Left cardiac atrium (tissue), 4 donors: ENCODE measurements around the gene CTXND1. TPM values are rescaled to one million over a fixed set of nuclear protein-coding genes. Genes with fewer than 3 reads are reported as not detected.

Source experiments
- ATAC-seq, 2 donors: fragments of 200-7000 bp; cut with Tn5 transposase; one replicate each; pipeline ENCODE4 v1.9.1; 2020; ENCODE audit warnings: mild to moderate bottlenecking in 2 of 2, moderate library complexity in 2 of 2
- DNase-seq: peaks from one replicate; pipeline ENCODE4 v3.0.0-alpha.2; 2020
- intact Hi-C, 2 donors: fragments of 100-400 bp; cut with DNase I; formaldehyde crosslinking; loops; one replicate each; pipeline versions ENCODE4 v1.14.1 to v1.15.1; 2022 to 2023
- total RNA-seq, 2 donors: library from RNA; stranded (reverse); fragmentation: NEBNext Ultra II Directional; extraction: Animal tissue kit (Norgen Biotek cat#: 25700); gene quantifications; one replicate each; pipeline ENCODE4 v1.2.1, GENCODE V29; 2021
- donor health status: DM: no; HTN: yes; CAD: no.
- donor health status: DM: no; HTN: yes; CAD: no; lungs with severe emphysema.
- donor health status: DM: yes; HTN: yes; CAD: no.
- donor health status: Dilated cardiomyopathy.

CTXND1 gene
- total RNA-seq, 2 donors from 2014 or later, result 0.24 to 1.3 TPM

- DNase-seq (no peak), ATAC-seq (no peak)
- intact Hi-C loops, result no loop called here
Measured at GRCh38 chr15:80216141-80216540, 35.9 kb downstream of the CTXND1 start.

DNA sequence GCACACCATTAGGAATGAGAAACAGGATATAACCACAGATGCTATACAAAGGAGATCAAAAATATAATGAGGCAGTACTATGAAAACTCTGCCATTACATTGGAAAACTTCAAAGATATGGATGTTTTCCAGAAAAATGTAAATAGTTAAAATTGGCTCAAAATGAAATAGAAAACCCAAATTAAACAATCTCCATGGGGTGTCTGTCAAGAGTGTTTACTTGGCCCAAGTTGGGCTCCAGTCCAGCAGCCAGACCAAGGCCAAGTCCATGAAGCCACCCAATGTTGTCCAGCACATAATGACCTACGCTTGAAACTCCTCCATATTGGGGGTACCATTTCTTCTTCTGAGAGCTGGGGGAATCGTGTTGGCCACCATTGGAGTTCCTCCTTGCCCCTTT is 37.1 kb downstream of the CTXND1 start:
- intact Hi-C loops, result no loop called here
- ATAC-seq (no peak), DNase-seq (no peak)

GRCh38 chr15:80211976-80212375 is 40.0 kb downstream of the CTXND1 start:
- DNase-seq, result no peak
- ATAC-seq, result no peak
- intact Hi-C loops, result no loop called here

DNA sequence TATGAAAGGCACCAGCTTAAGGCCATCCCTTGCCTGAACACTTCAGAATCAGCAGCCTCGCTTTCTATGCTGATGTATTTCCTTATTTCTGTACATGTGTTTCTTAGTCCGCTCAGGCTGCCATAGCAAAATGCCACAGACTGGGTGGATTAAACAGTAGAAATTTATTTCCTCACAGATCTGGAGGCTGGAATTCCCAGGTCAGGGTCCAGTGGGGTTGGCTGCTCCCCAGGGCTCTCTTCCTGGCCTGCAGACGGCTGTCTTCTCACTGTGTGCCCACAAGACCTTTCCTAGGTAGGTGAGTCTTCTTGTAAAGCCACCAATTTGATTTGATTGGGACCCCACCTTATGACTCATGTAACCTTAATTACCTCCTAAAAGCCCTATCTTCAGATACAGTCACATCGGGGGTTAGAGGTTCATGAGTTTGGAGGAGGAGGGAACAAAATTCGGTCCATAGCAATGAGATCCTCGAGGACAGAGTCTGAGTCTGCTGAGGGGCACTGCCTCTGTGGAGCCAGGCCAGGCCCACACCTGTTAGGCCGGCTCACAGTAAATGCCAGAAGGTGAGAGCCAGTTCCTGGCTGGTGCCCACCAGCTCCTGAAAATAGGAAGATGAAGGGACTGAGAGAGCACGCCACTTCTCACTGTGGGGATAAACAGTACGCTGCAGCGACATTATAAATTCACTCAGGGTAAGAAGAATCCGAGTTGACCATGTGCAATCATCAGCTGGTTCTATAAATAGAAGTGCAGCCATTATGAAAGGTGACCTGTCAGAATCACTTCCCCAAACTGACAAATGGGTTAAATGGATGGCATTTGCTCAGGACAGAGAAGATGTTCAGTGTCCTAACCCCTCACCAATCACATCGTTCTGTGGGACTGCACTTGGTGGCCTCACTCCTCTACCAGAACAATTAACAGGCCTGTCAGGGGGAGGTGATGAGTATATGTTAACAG is 41.1 kb downstream of the CTXND1 start:
- DNase-seq (no peak), ATAC-seq (no peak)
- intact Hi-C loops, result no loop called here

DNA sequence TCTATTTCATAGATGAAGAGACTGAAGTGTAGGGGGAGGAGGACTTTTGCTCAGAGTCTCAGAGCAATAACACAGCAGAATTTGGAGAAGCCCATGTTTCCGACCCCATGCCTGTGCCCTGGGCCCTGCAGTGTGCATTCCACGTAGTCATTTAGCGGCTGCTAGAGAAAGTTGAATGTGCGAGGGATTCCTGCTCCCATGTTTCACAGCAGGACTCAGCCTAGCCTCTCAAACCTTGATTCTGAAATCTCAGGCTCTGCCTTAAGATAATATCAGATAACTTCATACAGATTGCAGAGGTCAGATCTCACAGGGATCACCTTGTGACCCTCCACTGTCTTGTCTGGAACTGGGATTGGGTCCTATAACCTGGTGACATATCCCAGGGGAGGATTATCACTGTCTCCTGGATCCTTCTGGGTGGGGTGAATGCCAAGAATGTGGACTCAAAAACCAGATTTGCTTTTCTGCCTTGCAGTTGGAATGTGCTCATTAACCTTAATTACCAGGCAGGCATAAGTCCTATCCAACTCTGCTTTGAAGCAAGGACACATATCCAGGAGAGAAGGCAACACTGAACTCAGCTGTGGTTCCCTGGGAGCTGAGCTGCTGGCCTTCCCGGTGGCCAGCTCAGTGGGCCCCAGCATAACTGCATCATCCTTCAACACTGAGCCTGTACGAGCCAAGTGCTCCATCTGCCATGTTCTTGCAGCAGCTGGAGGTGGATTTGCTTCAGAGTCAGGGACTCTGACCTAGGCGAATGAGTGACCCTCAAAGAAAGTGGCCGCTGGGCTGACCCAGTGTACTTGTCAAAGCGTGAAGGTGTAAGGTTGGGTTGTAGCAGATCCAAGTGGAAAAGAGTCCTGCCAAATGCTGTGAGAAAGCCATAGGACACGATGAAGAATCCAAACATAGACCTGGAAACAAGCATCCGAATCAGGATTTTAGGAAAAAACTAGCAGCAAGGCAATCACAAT is 43.0 kb downstream of the CTXND1 start:
- DNase-seq, result no peak
- intact Hi-C loops, result no loop called here
- ATAC-seq, result no peak

DNA sequence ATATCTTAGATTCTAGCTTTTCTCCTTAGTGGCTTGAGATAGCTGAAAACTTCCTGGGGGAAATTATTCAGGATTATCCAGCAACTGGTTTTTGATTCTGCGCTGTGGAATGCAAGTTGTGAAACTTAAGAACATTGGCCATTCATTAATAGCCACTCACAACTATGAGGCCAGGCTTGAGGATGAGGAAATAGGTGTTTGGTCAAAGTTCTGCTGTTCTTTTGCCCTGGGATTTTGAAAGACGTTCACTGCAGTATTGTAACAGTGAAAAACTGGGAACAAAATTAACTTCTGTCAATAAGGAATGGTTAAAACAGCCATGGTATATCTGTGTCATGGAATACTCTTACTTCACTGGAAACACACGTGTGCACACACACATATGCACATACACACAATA is 44.1 kb downstream of the CTXND1 start:
- peak in 1 of 2 donors; percentile 59 for ATAC-seq
- no peak for DNase-seq
- intact Hi-C loops, result no loop called here

GRCh38 chr15:80204231-80204630 is 47.8 kb downstream of the CTXND1 start:
- no peak for DNase-seq
- intact Hi-C loops, result no loop called here
- ATAC-seq, result no peak

DNA sequence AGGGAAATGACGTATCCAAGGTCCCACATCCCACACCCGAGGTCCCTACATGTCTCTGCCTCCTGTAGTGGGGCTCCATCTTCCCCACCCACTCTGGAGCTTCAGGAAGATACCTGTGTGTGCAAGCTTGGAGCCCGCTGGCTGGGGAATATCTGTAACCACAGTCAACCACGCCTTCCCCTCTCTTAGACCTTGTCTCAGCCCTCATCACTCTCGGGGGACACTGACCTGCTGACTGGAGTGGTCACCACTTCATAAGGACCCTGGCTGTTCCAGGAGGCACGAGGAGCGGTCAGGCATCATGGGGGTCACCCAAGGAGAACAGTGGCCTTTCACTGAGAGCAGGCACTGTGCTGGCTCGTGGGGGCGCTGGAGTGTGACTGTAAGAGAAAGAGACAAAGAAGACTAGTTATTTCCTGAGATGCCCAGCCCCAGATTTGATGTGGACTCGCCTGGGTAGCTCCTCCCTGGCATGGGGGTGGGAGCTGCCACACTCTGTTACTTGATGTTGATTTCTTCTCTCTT is 48.6 kb downstream of the CTXND1 start:
- intact Hi-C loops, result no loop called here
- ATAC-seq, result no peak
- DNase-seq, result no peak

DNA sequence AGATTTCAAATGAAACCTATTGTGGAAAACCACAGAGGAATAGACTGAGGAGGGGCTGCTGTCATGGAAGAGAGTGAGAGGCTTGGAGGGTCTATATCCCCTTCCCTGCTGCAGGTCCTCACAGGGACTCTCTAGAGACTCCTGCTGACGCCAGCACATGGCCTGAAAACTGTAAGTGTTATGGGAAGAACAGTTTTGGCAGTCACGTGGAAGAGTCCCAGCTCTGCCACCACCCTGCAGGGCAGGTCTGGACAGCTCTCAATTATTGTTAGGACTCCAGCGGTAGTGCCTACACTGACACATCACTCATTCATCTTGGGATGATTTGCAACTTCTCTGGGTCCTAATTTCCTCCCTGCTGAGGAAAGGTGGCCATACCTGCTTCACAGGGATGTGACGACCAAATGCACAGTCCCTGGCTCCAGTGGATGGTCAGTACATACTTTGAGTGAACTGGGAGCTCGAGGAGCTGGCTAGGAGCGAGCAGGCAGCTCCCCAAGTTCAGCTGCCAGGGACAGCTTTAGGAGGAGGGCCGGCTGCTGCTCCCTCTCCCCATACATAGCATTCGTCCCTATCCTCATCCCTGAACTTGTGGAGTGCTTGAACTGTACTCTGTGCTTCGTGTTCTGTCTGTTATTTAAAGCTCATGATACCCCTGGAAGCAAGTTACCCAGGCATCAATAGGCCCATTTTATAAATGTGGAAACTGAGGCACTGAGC is 49.2 kb downstream of the CTXND1 start:
- ATAC-seq (no peak), DNase-seq (no peak)
- intact Hi-C loops, result no loop called here

DNA sequence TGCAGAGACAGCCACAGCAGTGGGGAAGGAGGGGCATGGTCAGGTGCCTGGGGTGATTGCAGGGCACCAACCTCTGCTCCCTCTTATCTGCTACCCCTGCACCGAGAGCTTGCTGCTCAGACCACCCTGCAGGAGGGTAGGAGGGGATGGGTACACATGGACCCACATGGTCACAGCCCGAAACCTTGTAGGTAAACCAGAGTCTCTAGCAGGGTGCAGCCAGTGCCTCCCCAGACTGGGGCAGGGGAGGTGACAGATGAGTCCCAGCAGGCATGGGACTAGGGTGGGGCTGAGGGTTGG is 50.0 kb downstream of the CTXND1 start:
- intact Hi-C loops, result no loop called here
- DNase-seq, result no peak
- ATAC-seq, result no peak

GRCh38 chr15:80201256-80202015 is 50.6 kb downstream of the CTXND1 start:
- ATAC-seq (no peak), DNase-seq (no peak)
- intact Hi-C loops, result no loop called here

DNA sequence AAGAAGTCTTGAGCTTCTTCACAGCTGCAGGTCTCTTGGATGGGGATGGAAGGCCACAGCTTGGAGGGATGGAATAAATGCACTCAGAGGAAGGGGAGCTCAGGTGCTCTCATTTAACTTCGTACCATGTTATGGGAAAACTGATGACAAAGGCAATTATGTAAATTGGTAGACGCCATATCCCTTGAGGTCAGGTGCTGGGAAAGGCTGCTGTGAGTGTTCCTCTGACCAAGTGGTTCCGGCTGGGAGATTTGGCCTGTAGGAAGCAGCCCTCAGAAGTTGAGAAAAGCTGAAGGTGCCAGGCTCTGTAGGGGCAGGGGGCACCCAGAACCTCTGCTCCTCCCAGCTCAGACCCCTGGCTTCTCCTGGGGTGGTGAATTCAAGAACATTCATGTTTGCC is 52.1 kb downstream of the CTXND1 start:
- ATAC-seq (no peak), DNase-seq (no peak)
- intact Hi-C loops, result no loop called here

DNA sequence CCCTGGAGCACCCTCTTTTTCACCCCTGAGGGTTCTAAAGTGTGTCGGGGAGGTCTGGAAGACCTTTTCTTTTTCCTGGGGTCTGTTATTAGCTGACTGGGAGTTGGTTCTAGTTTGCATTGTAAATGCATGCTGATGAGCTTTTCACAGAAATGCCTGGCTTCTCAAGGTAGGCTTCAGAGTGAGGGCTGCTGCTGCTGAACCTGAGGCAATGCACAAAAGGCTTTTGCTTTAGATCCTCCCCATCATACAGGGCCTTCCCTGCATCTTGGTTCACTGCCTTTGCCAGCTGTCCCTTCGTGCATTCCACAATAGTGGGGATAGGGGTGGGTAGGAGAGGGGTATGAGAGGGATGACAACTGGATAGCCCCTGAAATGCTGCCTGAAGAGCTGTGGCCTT is 52.6 kb downstream of the CTXND1 start:
- ATAC-seq (no peak), DNase-seq (no peak)
- intact Hi-C loops, result no loop called here

GRCh38 chr15:80194914-80195313 is 57.1 kb downstream of the CTXND1 start:
- intact Hi-C loops, result no loop called here
- DNase-seq (no peak), ATAC-seq (no peak)

DNA sequence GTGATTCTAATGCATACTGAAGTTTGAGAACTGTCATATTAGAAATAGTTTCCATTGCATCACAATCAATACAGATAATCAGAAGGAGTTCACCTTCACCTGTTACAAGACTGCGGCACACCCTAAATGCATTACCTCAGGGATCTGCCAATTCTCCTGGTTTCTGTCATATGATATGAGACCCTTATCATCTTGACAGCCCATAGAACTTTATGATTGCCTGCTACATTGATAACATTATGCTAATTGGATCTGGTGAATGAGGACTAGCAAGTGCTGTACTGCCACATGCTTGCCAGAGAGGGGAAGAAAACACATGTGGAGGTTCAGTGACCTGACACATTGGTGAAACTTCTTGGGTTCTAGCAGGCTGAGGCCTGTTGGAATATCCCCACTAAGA is 57.8 kb downstream of the CTXND1 start:
- intact Hi-C loops, result no loop called here
- DNase-seq, result no peak
- ATAC-seq, result no peak

GRCh38 chr15:80191897-80192595 is 60.0 kb downstream of the CTXND1 start:
- no peak for DNase-seq
- ATAC-seq, result no peak
- intact Hi-C loops, result no loop called here

- intact Hi-C loops, result no loop called here
- DNase-seq (no peak), ATAC-seq (no peak)
Measured at GRCh38 chr15:80191198-80191597, 60.8 kb downstream of the CTXND1 start.

- DNase-seq, result no peak
- ATAC-seq, result peak in 1 of 2 donors; percentile 50
- intact Hi-C loops, result no loop called here
Measured at GRCh38 chr15:80188251-80188650, 63.8 kb downstream of the CTXND1 start.
